Hepatocyte (in vitro differentiated cells): ENCODE results near the gene OCA2. TPM values are rescaled to one million over a fixed set of nuclear protein-coding genes. Genes with fewer than 3 reads are reported as not detected.
"Not testable (repeated sequence)": the region's sequence is repeated elsewhere in the genome, so short reads cannot be mapped to it uniquely, and the experiment has no call there.

Source experiments
- DNase-seq: peaks from one replicate; pipeline ENCODE4 v3.0.0-alpha.2; 2016; ENCODE audit warnings: low spot score
- H2AFZ ChIP-seq: fragments of 200-600 bp; sonication (generic); 2 replicates; pipeline ENCODE4 v1.6.0; 2016; ENCODE audit warnings: antibody characterized with exemption, mild to moderate bottlenecking
- H3K27ac ChIP-seq: fragments of 200-600 bp; sonication (generic); 2 replicates; pipeline ENCODE4 v1.5.1; 2016; ENCODE audit warnings: mild to moderate bottlenecking
- H3K27me3 ChIP-seq: fragments of 200-600 bp; sonication (generic); 2 replicates; pipeline ENCODE4 v1.6.1; 2016
- H3K36me3 ChIP-seq: fragments of 200-600 bp; sonication (generic); replicated peaks from 2 replicates; pipeline ENCODE4 v1.5.1; 2016; ENCODE audit warnings: low read depth; ENCODE audit not compliant: insufficient read depth
- H3K4me1 ChIP-seq: fragments of 200-600 bp; sonication (generic); 2 replicates; pipeline ENCODE4 v1.5.1; 2016; ENCODE audit warnings: mild to moderate bottlenecking, moderate library complexity; ENCODE audit not compliant: insufficient read depth
- H3K4me2 ChIP-seq: fragments of 200-600 bp; sonication (generic); 2 replicates; pipeline ENCODE4 v1.6.0; 2016
- H3K4me3 ChIP-seq: fragments of 200-600 bp; sonication (generic); 2 replicates; pipeline ENCODE4 v1.5.1; 2016; ENCODE audit warnings: mild to moderate bottlenecking
- H3K79me2 ChIP-seq: fragments of 200-600 bp; sonication (generic); 2 replicates; pipeline ENCODE4 v1.6.0; 2017; ENCODE audit warnings: mild to moderate bottlenecking
- H3K9me2 ChIP-seq: fragments of 200-600 bp; sonication (generic); replicated peaks from 2 replicates; pipeline ENCODE4 v1.6.0; 2017; ENCODE audit warnings: mild to moderate bottlenecking; ENCODE audit not compliant: insufficient read depth
- H3K9me3 ChIP-seq: fragments of 200-600 bp; sonication (generic); 2 replicates; pipeline ENCODE4 v1.5.1; 2016; ENCODE audit warnings: low read depth, mild to moderate bottlenecking
- H4K20me1 ChIP-seq: fragments of 200-600 bp; sonication (generic); 2 replicates; pipeline ENCODE4 v1.6.0; 2016; ENCODE audit warnings: mild to moderate bottlenecking; ENCODE audit not compliant: insufficient read depth, poor library complexity, severe bottlenecking
- CTCF ChIP-seq: fragments of 200-600 bp; sonication (generic); IDR thresholded peaks from 2 replicates; pipeline ENCODE4 v1.5.1; 2016; ENCODE audit warnings: antibody characterized with exemption, mild to moderate bottlenecking; ENCODE audit not compliant: poor library complexity
- EZH2 ChIP-seq: fragments of 200-600 bp; sonication (generic); IDR thresholded peaks from 2 replicates; pipeline ENCODE4 v1.6.1; 2016; ENCODE audit warnings: antibody characterized with exemption, mild to moderate bottlenecking, borderline replicate concordance
- EZH2phosphoT487 ChIP-seq: fragments of 200-600 bp; sonication (generic); IDR thresholded peaks from one replicate; pipeline ENCODE4 v1.6.1; 2018; ENCODE audit warnings: antibody characterized with exemption, mild to moderate bottlenecking, low read depth, moderate library complexity; ENCODE audit not compliant: unreplicated experiment, severe bottlenecking
- WGBS: methylation state at CpG from one replicate; pipeline ENCODE4 v1.1.6; 2016; ENCODE audit warnings: low lambda C conversion rate; ENCODE audit errors: missing lambda C conversion rate; 5-methylcytosine and 5-hydroxymethylcytosine counted together
- polyA plus RNA-seq: library from polyadenylated mRNA; unstranded; fragments of >200 nt; fragmentation: Nextera tagmentation; extraction: Ambion mirVana; gene quantifications from 2 replicates; pipeline ENCODE4 v1.2.1, GENCODE V29; 2016
- total RNA-seq: library from RNA; depleted of rRNA; stranded (reverse); fragments of >200 nt; gene quantifications from 2 replicates; pipeline ENCODE4 v1.2.3, GENCODE V29; 2014

Gene OCA2
- total and polyA plus RNA-seq, 2 experiments from 2014 or later = 25.1 to 27.7 TPM

GRCh38 chr15:28136236-28136904, 37.3 kb upstream of the OCA2 start:
- not testable (repeated sequence) for H3K4me3 ChIP-seq, H3K79me2 ChIP-seq, DNase-seq, H2AFZ ChIP-seq, H3K9me3 ChIP-seq, H3K4me1 ChIP-seq, H4K20me1 ChIP-seq, H3K9me2 ChIP-seq, H3K27me3 ChIP-seq, H3K4me2 ChIP-seq, H3K27ac ChIP-seq, H3K36me3 ChIP-seq
- WGBS = 91% methylated on average over 6 of the region's 6 CpGs

- no peaks in the 10 kb centered on the region for H4K20me1 ChIP-seq
- H3K9me2 ChIP-seq = no peaks in the 10 kb centered on the region
- no peak overlapping the region for H2AFZ ChIP-seq
- no peak overlapping the region for H3K4me2 ChIP-seq
- no peaks in the 10 kb centered on the region for H3K36me3 ChIP-seq
- no peaks in the 10 kb centered on the region for H3K27me3 ChIP-seq
- no peak overlapping the region for H3K27ac ChIP-seq
- no peaks in the 10 kb centered on the region for H3K9me3 ChIP-seq
- H3K4me1 ChIP-seq = no peaks in the 10 kb centered on the region
- no peak overlapping the region for H3K4me3 ChIP-seq
- TF ChIP-seq CTCF (no peak), EZH2 (no peak), EZH2phosphoT487 (no peak)
- DNase-seq = no peak
- H3K79me2 ChIP-seq = no peaks in the 10 kb centered on the region
Observed at GRCh38 chr15:28133281-28133680, 34.2 kb upstream of the OCA2 start.

GRCh38 chr15:28132524-28133275, 33.6 kb upstream of the OCA2 start:
- no peaks in the 10 kb centered on the region for H3K79me2 ChIP-seq
- no peaks in the 10 kb centered on the region for H3K4me1 ChIP-seq
- no peak for DNase-seq
- TF ChIP-seq EZH2 (no peak), EZH2phosphoT487 (no peak), CTCF (no peak)
- H3K4me3 ChIP-seq = no peak overlapping the region
- no peaks in the 10 kb centered on the region for H3K9me3 ChIP-seq
- H2AFZ ChIP-seq = no peak overlapping the region
- H3K36me3 ChIP-seq = no peaks in the 10 kb centered on the region
- 90% methylated on average over 21 of the region's 21 CpGs for WGBS
- H3K27ac ChIP-seq = no peak overlapping the region
- no peaks in the 10 kb centered on the region for H4K20me1 ChIP-seq
- no peaks in the 10 kb centered on the region for H3K27me3 ChIP-seq
- H3K4me2 ChIP-seq = no peak overlapping the region
- no peaks in the 10 kb centered on the region for H3K9me2 ChIP-seq

GRCh38 chr15:28131946-28132345, 32.8 kb upstream of the OCA2 start:
- Histone ChIP-seq H3K36me3 (no peaks in the 10 kb centered on the region), H3K9me2 (no peaks in the 10 kb centered on the region), H3K79me2 (no peaks in the 10 kb centered on the region), H3K4me3 (no peak overlapping the region), H3K4me1 (no peaks in the 10 kb centered on the region), H3K9me3 (no peaks in the 10 kb centered on the region), H3K4me2 (no peak overlapping the region), H3K27ac (no peak overlapping the region), H4K20me1 (no peaks in the 10 kb centered on the region), H3K27me3 (no peaks in the 10 kb centered on the region), H2AFZ (no peak overlapping the region)
- TF ChIP-seq EZH2 (no peak), EZH2phosphoT487 (no peak), CTCF (no peak)
- WGBS = 90% methylated on average over 13 of the region's 13 CpGs
- no peak for DNase-seq
